Measurements from ENCODE around the gene PPM1F.

Gene PPM1F

GRCh38 chr22:21958360-21959273, 6.0 kb upstream of the PPM1F start:
- no peak for TF ChIP-seq CTCF (IDR thresholded peaks at IDR 0.05; ENCODE audit: insufficient read depth, low read length, missing control alignments)
- H3K4me3 ChIP-seq (ENCODE audit: low read depth, low read length) = no peak overlapping the region
- CTCF ChIA-PET = interaction anchor here (1.0 to 2.2 kb wide), 2 partner anchors 9 to 14 kb away, joined by 3 to 12 read pairs; no protein-coding TSS in a partner anchor
- no peak for DNase-seq (ENCODE audit: low read depth, low spot score)
- POLR2A ChIA-PET = no interaction called here

GRCh38 chr22:21951931-21952465, 650 bp downstream of the PPM1F start:
- H3K4me3 ChIP-seq (ENCODE audit: low read depth, low read length) = peak overlapping the region; percentile 82
- CTCF ChIA-PET = interaction anchor here (0.7 to 20.0 kb wide), 22 partner anchors 11 to 286 kb away, joined by 3 to 268 read pairs (median 5); partner anchors contain the start of genes PPIL2 and TOP3B
- no peak for DNase-seq (ENCODE audit: low read depth, low spot score)
- no peak for TF ChIP-seq CTCF (IDR thresholded peaks at IDR 0.05; ENCODE audit: insufficient read depth, low read length, missing control alignments)
- POLR2A ChIA-PET = interaction anchor here (1.5 to 2.0 kb wide), 2 partner anchors 11 to 14 kb away, joined by 4 to 6 read pairs; no protein-coding TSS in a partner anchor

GRCh38 chr22:21951062-21951461, 1.6 kb downstream of the PPM1F start:
- no peak for DNase-seq (ENCODE audit: low read depth, low spot score)
- ChIA-PET POLR2A (no interaction called here), CTCF (interaction anchor here (2.7 to 20.0 kb wide), 4 partner anchors 10 to 238 kb away, joined by 10 to 268 read pairs (median 66); no protein-coding TSS in a partner anchor)
- TF ChIP-seq CTCF (IDR thresholded peaks at IDR 0.05; ENCODE audit: insufficient read depth, low read length, missing control alignments) = no peak
- H3K4me3 ChIP-seq (ENCODE audit: low read depth, low read length) = no peak overlapping the region

GRCh38 chr22:21949948-21950347, 2.7 kb downstream of the PPM1F start:
- POLR2A ChIA-PET = no interaction called here
- no peak for DNase-seq (ENCODE audit: low read depth, low spot score)

GRCh38 chr22:21949569-21949918, 3.1 kb downstream of the PPM1F start:
- ChIA-PET CTCF (interaction anchor here (0.8 to 20.0 kb wide), 9 partner anchors 8 to 252 kb away, joined by 3 to 268 read pairs (median 3); no protein-coding TSS in a partner anchor), POLR2A (no interaction called here)
- no peak overlapping the region for H3K4me3 ChIP-seq (ENCODE audit: low read depth, low read length)

More at GRCh38 chr22:21949948-21950347, 2.7 kb downstream of the PPM1F start:
- CTCF ChIA-PET = interaction anchor here (0.7 to 20.0 kb wide), 7 partner anchors 9 to 252 kb away, joined by 3 to 268 read pairs (median 3); no protein-coding TSS in a partner anchor
- no peak for TF ChIP-seq CTCF (IDR thresholded peaks at IDR 0.05; ENCODE audit: insufficient read depth, low read length, missing control alignments)
- no peak overlapping the region for H3K4me3 ChIP-seq (ENCODE audit: low read depth, low read length)

More at GRCh38 chr22:21949569-21949918, 3.1 kb downstream of the PPM1F start:
- no peak for TF ChIP-seq CTCF (IDR thresholded peaks at IDR 0.05; ENCODE audit: insufficient read depth, low read length, missing control alignments)
- DNase-seq (ENCODE audit: low read depth, low spot score) = no peak
